GM12874 (cell line): Measurements from ENCODE around the gene LINC00237.

Source experiments
- TF ChIP-seq, protein P1 (sequence below): IDR thresholded peaks from 2 replicates; pipeline ENCODE4 v1.5.1; 2011; ENCODE audit warnings: low read depth, mild to moderate bottlenecking, control low read depth, low read length, moderate library complexity; ENCODE audit not compliant: insufficient read depth

The LINC00237 gene

GRCh38 chr20:21046413-21047070 lies 59.6 kb downstream of the LINC00237 start:
- TF ChIP-seq, protein P1, sequence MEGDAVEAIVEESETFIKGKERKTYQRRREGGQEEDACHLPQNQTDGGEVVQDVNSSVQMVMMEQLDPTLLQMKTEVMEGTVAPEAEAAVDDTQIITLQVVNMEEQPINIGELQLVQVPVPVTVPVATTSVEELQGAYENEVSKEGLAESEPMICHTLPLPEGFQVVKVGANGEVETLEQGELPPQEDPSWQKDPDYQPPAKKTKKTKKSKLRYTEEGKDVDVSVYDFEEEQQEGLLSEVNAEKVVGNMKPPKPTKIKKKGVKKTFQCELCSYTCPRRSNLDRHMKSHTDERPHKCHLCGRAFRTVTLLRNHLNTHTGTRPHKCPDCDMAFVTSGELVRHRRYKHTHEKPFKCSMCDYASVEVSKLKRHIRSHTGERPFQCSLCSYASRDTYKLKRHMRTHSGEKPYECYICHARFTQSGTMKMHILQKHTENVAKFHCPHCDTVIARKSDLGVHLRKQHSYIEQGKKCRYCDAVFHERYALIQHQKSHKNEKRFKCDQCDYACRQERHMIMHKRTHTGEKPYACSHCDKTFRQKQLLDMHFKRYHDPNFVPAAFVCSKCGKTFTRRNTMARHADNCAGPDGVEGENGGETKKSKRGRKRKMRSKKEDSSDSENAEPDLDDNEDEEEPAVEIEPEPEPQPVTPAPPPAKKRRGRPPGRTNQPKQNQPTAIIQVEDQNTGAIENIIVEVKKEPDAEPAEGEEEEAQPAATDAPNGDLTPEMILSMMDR, result no peak
